ENCODE measurements around the gene RNU6-1. TPM values are rescaled to one million over a fixed set of nuclear protein-coding genes. Genes with fewer than 3 reads are reported as not detected.

The RNU6-1 gene
- polyA plus RNA-seq, 2 donors = not detected

- Histone ChIP-seq H3K36me3 (ENCODE audit: control insufficient read depth in 2 of 2, insufficient read depth in 2 of 2, low read length in 1 of 2) (no peaks in the 10 kb centered on the region), H3K4me1 (ENCODE audit: control insufficient read depth in 2 of 2, insufficient read depth in 2 of 2, low read length in 1 of 2) (no peaks in the 10 kb centered on the region), H3K4me3 (ENCODE audit: low read depth in 1 of 2, low read length in 2 of 2) (no peak overlapping the region), H3K27ac (ENCODE audit: low read depth in 2 of 2, low read length in 1 of 2) (no peak overlapping the region), H3K9me3 (ENCODE audit: control insufficient read depth in 2 of 2, insufficient read depth in 1 of 2, low read depth in 1 of 2, low read length in 1 of 2) (peaks cover 0 to 5% of the 10 kb centered on the region in 2 donors), H3K27me3 (ENCODE audit: control insufficient read depth in 1 of 2, insufficient read depth in 2 of 2, low read length in 2 of 2) (peaks cover 0 to 14% of the 10 kb centered on the region in 2 donors)
- WGBS, 2 donors = 77 to 95% methylated on average over 4 to 5 of the region's 5 CpGs
Observed at GRCh38 chr15:67815036-67815592, 24.7 kb downstream of the RNU6-1 start.

- Histone ChIP-seq H3K27me3 (ENCODE audit: control insufficient read depth in 1 of 2, insufficient read depth in 2 of 2, low read length in 2 of 2) (peaks cover 0 to 8% of the 10 kb centered on the region in 2 donors), H3K36me3 (ENCODE audit: control insufficient read depth in 2 of 2, insufficient read depth in 2 of 2, low read length in 1 of 2) (no peaks in the 10 kb centered on the region), H3K9me3 (ENCODE audit: control insufficient read depth in 2 of 2, insufficient read depth in 1 of 2, low read depth in 1 of 2, low read length in 1 of 2) (peaks cover 0 to 5% of the 10 kb centered on the region in 2 donors), H3K27ac (ENCODE audit: low read depth in 2 of 2, low read length in 1 of 2) (no peak overlapping the region), H3K4me3 (ENCODE audit: low read depth in 1 of 2, low read length in 2 of 2) (no peak overlapping the region), H3K4me1 (ENCODE audit: control insufficient read depth in 2 of 2, insufficient read depth in 2 of 2, low read length in 1 of 2) (no peaks in the 10 kb centered on the region)
- WGBS, 2 donors = 76 to 82% methylated on average over 3 of the region's 3 CpGs
Observed at GRCh38 chr15:67813104-67813634, 26.7 kb downstream of the RNU6-1 start.

GRCh38 chr15:67812241-67812644, 27.6 kb downstream of the RNU6-1 start:
- H3K4me1 ChIP-seq (ENCODE audit: control insufficient read depth in 2 of 2, insufficient read depth in 2 of 2, low read length in 1 of 2) = no peaks in the 10 kb centered on the region
- no peak overlapping the region for H3K27ac ChIP-seq (ENCODE audit: low read depth in 2 of 2, low read length in 1 of 2)
- WGBS, 2 donors = 73 to 76% methylated on average over 11 of the region's 11 CpGs
- no peak overlapping the region for H3K4me3 ChIP-seq (ENCODE audit: low read depth in 1 of 2, low read length in 2 of 2)
- peaks cover 0 to 5% of the 10 kb centered on the region in 2 donors for H3K9me3 ChIP-seq (ENCODE audit: control insufficient read depth in 2 of 2, insufficient read depth in 1 of 2, low read depth in 1 of 2, low read length in 1 of 2)
- H3K36me3 ChIP-seq (ENCODE audit: control insufficient read depth in 2 of 2, insufficient read depth in 2 of 2, low read length in 1 of 2) = peaks cover 0 to under 1% of the 10 kb centered on the region in 2 donors
- peaks cover 0 to 5% of the 10 kb centered on the region in 2 donors for H3K27me3 ChIP-seq (ENCODE audit: control insufficient read depth in 1 of 2, insufficient read depth in 2 of 2, low read length in 2 of 2)

- Histone ChIP-seq H3K4me1 (ENCODE audit: control insufficient read depth in 2 of 2, insufficient read depth in 2 of 2, low read length in 1 of 2) (no peaks in the 10 kb centered on the region), H3K36me3 (ENCODE audit: control insufficient read depth in 2 of 2, insufficient read depth in 2 of 2, low read length in 1 of 2) (peaks cover 4% of the 10 kb centered on the region in 2 donors), H3K9me3 (ENCODE audit: control insufficient read depth in 2 of 2, insufficient read depth in 1 of 2, low read depth in 1 of 2, low read length in 1 of 2) (peaks cover 0 to under 1% of the 10 kb centered on the region in 2 donors), H3K4me3 (ENCODE audit: low read depth in 1 of 2, low read length in 2 of 2) (no peak overlapping the region), H3K27me3 (ENCODE audit: control insufficient read depth in 1 of 2, insufficient read depth in 2 of 2, low read length in 2 of 2) (no peaks in the 10 kb centered on the region), H3K27ac (ENCODE audit: low read depth in 2 of 2, low read length in 1 of 2) (no peak overlapping the region)
- WGBS, 2 donors = 86% methylated on average over 6 of the region's 6 CpGs
Observed at GRCh38 chr15:67809866-67810265, 30.0 kb downstream of the RNU6-1 start.

- H3K4me1 ChIP-seq (ENCODE audit: control insufficient read depth in 2 of 2, insufficient read depth in 2 of 2, low read length in 1 of 2) = peaks cover 0 to 3% of the 10 kb centered on the region in 2 donors
- H3K27ac ChIP-seq (ENCODE audit: low read depth in 2 of 2, low read length in 1 of 2) = no peak overlapping the region
- H3K27me3 ChIP-seq (ENCODE audit: control insufficient read depth in 1 of 2, insufficient read depth in 2 of 2, low read length in 2 of 2) = no peaks in the 10 kb centered on the region
- no peak overlapping the region for H3K4me3 ChIP-seq (ENCODE audit: low read depth in 1 of 2, low read length in 2 of 2)
- WGBS, 2 donors = 90 to 91% methylated on average over 5 of the region's 5 CpGs
- peaks cover 4% of the 10 kb centered on the region in 2 donors for H3K36me3 ChIP-seq (ENCODE audit: control insufficient read depth in 2 of 2, insufficient read depth in 2 of 2, low read length in 1 of 2)
- H3K9me3 ChIP-seq (ENCODE audit: control insufficient read depth in 2 of 2, insufficient read depth in 1 of 2, low read depth in 1 of 2, low read length in 1 of 2) = no peaks in the 10 kb centered on the region
Observed at GRCh38 chr15:67809441-67809840, 30.4 kb downstream of the RNU6-1 start.

- 87 to 92% methylated on average over 7 of the region's 7 CpGs for WGBS, 2 donors
- H3K9me3 ChIP-seq (ENCODE audit: control insufficient read depth in 2 of 2, insufficient read depth in 1 of 2, low read depth in 1 of 2, low read length in 1 of 2) = no peaks in the 10 kb centered on the region
- peaks cover 4% of the 10 kb centered on the region in 2 donors for H3K36me3 ChIP-seq (ENCODE audit: control insufficient read depth in 2 of 2, insufficient read depth in 2 of 2, low read length in 1 of 2)
Observed at GRCh38 chr15:67808821-67809220, 31.0 kb downstream of the RNU6-1 start.

GRCh38 chr15:67807836-67808235, 32.0 kb downstream of the RNU6-1 start:
- H3K27me3 ChIP-seq (ENCODE audit: control insufficient read depth in 1 of 2, insufficient read depth in 2 of 2, low read length in 2 of 2) = no peaks in the 10 kb centered on the region
- peaks cover 0 to 6% of the 10 kb centered on the region in 2 donors for H3K4me1 ChIP-seq (ENCODE audit: control insufficient read depth in 2 of 2, insufficient read depth in 2 of 2, low read length in 1 of 2)
- 96 to 97% methylated on average over 7 of the region's 7 CpGs for WGBS, 2 donors
- no peaks in the 10 kb centered on the region for H3K9me3 ChIP-seq (ENCODE audit: control insufficient read depth in 2 of 2, insufficient read depth in 1 of 2, low read depth in 1 of 2, low read length in 1 of 2)
- H3K4me3 ChIP-seq (ENCODE audit: low read depth in 1 of 2, low read length in 2 of 2) = no peak overlapping the region
- H3K36me3 ChIP-seq (ENCODE audit: control insufficient read depth in 2 of 2, insufficient read depth in 2 of 2, low read length in 1 of 2) = peaks cover 4% of the 10 kb centered on the region in 2 donors
- H3K27ac ChIP-seq (ENCODE audit: low read depth in 2 of 2, low read length in 1 of 2) = no peak overlapping the region

More at GRCh38 chr15:67808821-67809220, 31.0 kb downstream of the RNU6-1 start:
- no peak overlapping the region for H3K4me3 ChIP-seq (ENCODE audit: low read depth in 1 of 2, low read length in 2 of 2)
- peaks cover 0 to 6% of the 10 kb centered on the region in 2 donors for H3K4me1 ChIP-seq (ENCODE audit: control insufficient read depth in 2 of 2, insufficient read depth in 2 of 2, low read length in 1 of 2)
- H3K27me3 ChIP-seq (ENCODE audit: control insufficient read depth in 1 of 2, insufficient read depth in 2 of 2, low read length in 2 of 2) = no peaks in the 10 kb centered on the region
- H3K27ac ChIP-seq (ENCODE audit: low read depth in 2 of 2, low read length in 1 of 2) = no peak overlapping the region

GRCh38 chr15:67807141-67807540, 32.7 kb downstream of the RNU6-1 start:
- H3K4me3 ChIP-seq (ENCODE audit: low read depth in 1 of 2, low read length in 2 of 2) = no peak overlapping the region
- WGBS, 2 donors = 90% methylated on average over 5 of the region's 5 CpGs
- no peak overlapping the region for H3K27ac ChIP-seq (ENCODE audit: low read depth in 2 of 2, low read length in 1 of 2)
- H3K36me3 ChIP-seq (ENCODE audit: control insufficient read depth in 2 of 2, insufficient read depth in 2 of 2, low read length in 1 of 2) = peaks cover 4 to 6% of the 10 kb centered on the region in 2 donors
- H3K9me3 ChIP-seq (ENCODE audit: control insufficient read depth in 2 of 2, insufficient read depth in 1 of 2, low read depth in 1 of 2, low read length in 1 of 2) = no peaks in the 10 kb centered on the region
- H3K27me3 ChIP-seq (ENCODE audit: control insufficient read depth in 1 of 2, insufficient read depth in 2 of 2, low read length in 2 of 2) = no peaks in the 10 kb centered on the region
- H3K4me1 ChIP-seq (ENCODE audit: control insufficient read depth in 2 of 2, insufficient read depth in 2 of 2, low read length in 1 of 2) = peaks cover 0 to 6% of the 10 kb centered on the region in 2 donors

- Histone ChIP-seq H3K9me3 (ENCODE audit: control insufficient read depth in 2 of 2, insufficient read depth in 1 of 2, low read depth in 1 of 2, low read length in 1 of 2) (no peaks in the 10 kb centered on the region), H3K4me3 (ENCODE audit: low read depth in 1 of 2, low read length in 2 of 2) (no peak overlapping the region), H3K27ac (ENCODE audit: low read depth in 2 of 2, low read length in 1 of 2) (no peak overlapping the region), H3K27me3 (ENCODE audit: control insufficient read depth in 1 of 2, insufficient read depth in 2 of 2, low read length in 2 of 2) (no peaks in the 10 kb centered on the region), H3K36me3 (ENCODE audit: control insufficient read depth in 2 of 2, insufficient read depth in 2 of 2, low read length in 1 of 2) (peaks cover 4 to 6% of the 10 kb centered on the region in 2 donors), H3K4me1 (ENCODE audit: control insufficient read depth in 2 of 2, insufficient read depth in 2 of 2, low read length in 1 of 2) (peaks cover 0 to 6% of the 10 kb centered on the region in 2 donors)
- WGBS, 2 donors = 96 to 97% methylated on average over 18 of the region's 18 CpGs
Observed at GRCh38 chr15:67806536-67806935, 33.3 kb downstream of the RNU6-1 start.

All from esophagus (tissue), 2 donors.